Spleen (tissue), 11 donors: ENCODE data around the gene MIS12. TPM values are rescaled to one million over a fixed set of nuclear protein-coding genes. Genes with fewer than 3 reads are reported as not detected.

Source experiments
- DNase-seq: peaks from one replicate; pipeline ENCODE4 v3.0.0-alpha.2; 2020
- H3K27ac ChIP-seq, 8 donors: fragments of 200-600 bp; sonication (generic) in 7 of 8; 1 replicate in 4 of 8; 2 replicates in 4 of 8; pipeline versions ENCODE4 v1.5.0 to v1.8.0; 2016 to 2021; ENCODE audit warnings: inconsistent platforms in 4 of 8, mild to moderate bottlenecking in 4 of 8, moderate library complexity in 1 of 8
- H3K27me3 ChIP-seq, 7 donors: fragments of 200-600 bp; sonication (generic) in 6 of 7; replicated peaks in 1 of 7; 1 replicate in 4 of 7; 2 replicates in 3 of 7; pipeline versions ENCODE4 v1.5.0 to v1.8.0; 2016 to 2021; ENCODE audit warnings: inconsistent platforms in 3 of 7, mild to moderate bottlenecking in 1 of 7
- H3K36me3 ChIP-seq, 6 donors: fragments of 200-600 bp; sonication (generic) in 5 of 6; 1 replicate in 4 of 6; 2 replicates in 2 of 6; pipeline versions ENCODE4 v1.5.0 to v1.8.0; 2016 to 2021; ENCODE audit warnings: inconsistent platforms in 2 of 6
- H3K4me1 ChIP-seq, 6 donors: fragments of 200-600 bp; sonication (generic) in 5 of 6; 1 replicate in 3 of 6; 2 replicates in 3 of 6; pipeline versions ENCODE4 v1.5.0 to v1.8.0; 2016 to 2021; ENCODE audit warnings: inconsistent platforms in 3 of 6
- H3K4me3 ChIP-seq, 8 donors: fragments of 200-600 bp; sonication (generic) in 7 of 8; 1 replicate in 4 of 8; 2 replicates in 4 of 8; pipeline versions ENCODE4 v1.5.0 to v1.8.0; 2016 to 2021; ENCODE audit warnings: inconsistent platforms in 4 of 8, mild to moderate bottlenecking in 4 of 8, moderate library complexity in 2 of 8
- H3K9me3 ChIP-seq, 8 donors: fragments of 200-600 bp; sonication (generic) in 7 of 8; 1 replicate in 4 of 8; 2 replicates in 4 of 8; pipeline versions ENCODE4 v1.5.0 to v1.8.0; 2016 to 2021; ENCODE audit warnings: inconsistent platforms in 4 of 8
- POLR2A ChIP-seq, 3 donors: fragments of 450-650 bp; IDR thresholded peaks; one replicate each; pipeline ENCODE4 v1.5.1; 2017; ENCODE audit warnings: antibody characterized with exemption in 3 of 3, mild to moderate bottlenecking in 1 of 3
- POLR2AphosphoS5 ChIP-seq, 3 donors: sonication (generic); formaldehyde crosslinking; IDR thresholded peaks; one replicate each; pipeline ENCODE4 v1.5.1; 2017; ENCODE audit warnings: antibody characterized with exemption in 3 of 3
- WGBS, 5 donors: extraction: QIAGEN DNeasy Blood & Tissue Kit in 3 of 5; methylation state at CpG; one replicate each; pipeline versions ENCODE4 v1.1.5 to v1.1.7; 2013 to 2018; 5-methylcytosine and 5-hydroxymethylcytosine counted together
- intact Hi-C: fragments of 100-400 bp; cut with DNase I; formaldehyde crosslinking; loops from one replicate; pipeline ENCODE4 v1.15.0; 2023; ENCODE audit warnings: low total_unique reads
- polyA plus RNA-seq, 3 donors: library from polyadenylated mRNA; stranded (reverse); fragments of 200-250 nt; gene quantifications; one replicate each; pipeline ENCODE4 v1.2.1, GENCODE V29; 2013
- total RNA-seq, 7 donors: library from RNA; depleted of rRNA in 3 of 7; stranded (reverse); fragments of >200 nt in 3 of 7; fragmentation: NEBNext Ultra II Directional in 4 of 7; extraction: Animal tissue kit (Norgen Biotek cat#: 25700) in 4 of 7; gene quantifications; one replicate each; pipeline versions ENCODE4 v1.1.0 to v1.2.1, GENCODE V29; 2016 to 2021
- TF ChIP-seq, protein P1 (sequence below), 11 experiments: fragments of 200-600 bp in 7 of 11; fragments of 450-650 bp in 4 of 11; sonication (generic) in 4 of 11; IDR thresholded peaks in 8 of 11; conservative IDR thresholded peaks in 3 of 11; 1 replicate in 7 of 11; 2 replicates in 4 of 11; pipeline versions ENCODE4 v1.4.0 to v1.8.0; 2016 to 2021; ENCODE audit warnings: antibody characterized with exemption in 11 of 11, inconsistent platforms in 4 of 11, mild to moderate bottlenecking in 1 of 11
- donor health status: healthy with polysubstance abuse.
- donor health status: DM: no; HTN: no; CAD: no; lungs with moderate emphysema.
- donor health status: DM: no; HTN: no; CAD: no.
- donor health status: Bipolar disorder and iron deficiency.
- donor health status: healthy.
- donor health status: DM: no; HTN: no; CAD: no.
- donor health status: DM: yes; HTN: yes; CAD: no.

Gene MIS12
- total and polyA plus RNA-seq, 10 donors, result 15.5 to 46.3 (median 20.5) TPM

DNA sequence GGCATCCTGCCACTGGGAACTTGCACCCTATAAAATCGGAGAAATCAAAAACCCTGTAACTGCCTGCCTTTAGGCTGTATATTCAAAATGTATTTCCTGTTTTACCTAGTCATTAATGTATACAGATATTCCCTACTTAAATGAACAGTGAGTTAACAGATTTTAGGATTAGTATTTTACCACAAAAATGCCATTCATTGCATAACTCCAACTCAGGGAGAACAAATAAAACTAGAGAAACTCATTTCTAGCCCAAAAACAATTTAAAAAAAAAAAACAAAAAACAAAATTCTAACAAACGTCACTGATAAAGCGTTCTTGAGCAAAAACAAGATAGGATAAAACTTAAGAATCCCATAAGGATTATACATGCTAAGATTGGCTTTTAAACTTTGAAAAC lies 13.9 kb upstream of the MIS12 start:
- H3K4me1 ChIP-seq, result peaks cover 9 to 23% (median 17%) of the 10 kb centered on the region in 6 donors
- peaks cover 0 to 65% (median 47%) of the 10 kb centered on the region in 6 donors for H3K36me3 ChIP-seq
- no peak for DNase-seq
- no peaks in the 10 kb centered on the region for H3K9me3 ChIP-seq
- no peak overlapping the region for H3K4me3 ChIP-seq
- H3K27me3 ChIP-seq, result no peaks in the 10 kb centered on the region
- no peak for TF ChIP-seq POLR2AphosphoS5 (IDR thresholded peaks at IDR 0.05)
- TF ChIP-seq, protein P1, sequence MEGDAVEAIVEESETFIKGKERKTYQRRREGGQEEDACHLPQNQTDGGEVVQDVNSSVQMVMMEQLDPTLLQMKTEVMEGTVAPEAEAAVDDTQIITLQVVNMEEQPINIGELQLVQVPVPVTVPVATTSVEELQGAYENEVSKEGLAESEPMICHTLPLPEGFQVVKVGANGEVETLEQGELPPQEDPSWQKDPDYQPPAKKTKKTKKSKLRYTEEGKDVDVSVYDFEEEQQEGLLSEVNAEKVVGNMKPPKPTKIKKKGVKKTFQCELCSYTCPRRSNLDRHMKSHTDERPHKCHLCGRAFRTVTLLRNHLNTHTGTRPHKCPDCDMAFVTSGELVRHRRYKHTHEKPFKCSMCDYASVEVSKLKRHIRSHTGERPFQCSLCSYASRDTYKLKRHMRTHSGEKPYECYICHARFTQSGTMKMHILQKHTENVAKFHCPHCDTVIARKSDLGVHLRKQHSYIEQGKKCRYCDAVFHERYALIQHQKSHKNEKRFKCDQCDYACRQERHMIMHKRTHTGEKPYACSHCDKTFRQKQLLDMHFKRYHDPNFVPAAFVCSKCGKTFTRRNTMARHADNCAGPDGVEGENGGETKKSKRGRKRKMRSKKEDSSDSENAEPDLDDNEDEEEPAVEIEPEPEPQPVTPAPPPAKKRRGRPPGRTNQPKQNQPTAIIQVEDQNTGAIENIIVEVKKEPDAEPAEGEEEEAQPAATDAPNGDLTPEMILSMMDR (IDR thresholded peaks at IDR 0.05 in 8 of 11, conservative IDR thresholded peaks at IDR 0.05 in 3 of 11), result no peak
- no peak for TF ChIP-seq POLR2A (IDR thresholded peaks at IDR 0.05)
- WGBS, 5 donors, result 90 to 96% (median 93%) methylated on average over 3 of the region's 3 CpGs
- H3K27ac ChIP-seq, result no peak overlapping the region
- intact Hi-C loops, result no loop called here

DNA sequence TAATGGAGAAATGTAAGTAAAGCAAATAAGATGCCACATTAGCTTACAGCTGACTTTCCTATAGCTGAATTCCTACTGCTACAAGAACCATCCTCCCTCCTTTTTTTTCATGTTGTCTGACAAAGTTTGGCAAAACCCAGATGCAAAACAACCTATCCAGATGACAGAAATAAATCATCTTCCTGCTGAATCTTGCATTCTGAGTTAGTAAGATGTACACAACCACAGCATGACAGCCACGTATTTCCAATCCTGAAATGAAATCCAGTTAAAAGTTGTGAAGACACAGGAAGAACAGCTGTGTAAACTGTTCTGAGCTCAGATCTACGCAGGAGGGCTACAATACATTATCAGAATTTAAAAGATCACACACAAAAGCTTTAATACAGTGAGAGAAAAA lies 12.5 kb upstream of the MIS12 start:
- H3K36me3 ChIP-seq, result peaks cover 4 to 79% (median 61%) of the 10 kb centered on the region in 6 donors
- 91 to 99% (median 93%) methylated on average over 2 of the region's 2 CpGs for WGBS, 5 donors
- DNase-seq, result no peak
- no peak overlapping the region for H3K27ac ChIP-seq
- H3K27me3 ChIP-seq, result no peaks in the 10 kb centered on the region
- no peak overlapping the region for H3K4me3 ChIP-seq
- no peak for TF ChIP-seq POLR2AphosphoS5 (IDR thresholded peaks at IDR 0.05)
- TF ChIP-seq, protein P1 (IDR thresholded peaks at IDR 0.05 in 8 of 11, conservative IDR thresholded peaks at IDR 0.05 in 3 of 11), result no peak
- no peak for TF ChIP-seq POLR2A (IDR thresholded peaks at IDR 0.05)
- no peaks in the 10 kb centered on the region for H3K9me3 ChIP-seq
- peaks cover 4 to 25% (median 10%) of the 10 kb centered on the region in 6 donors for H3K4me1 ChIP-seq
- intact Hi-C loops, result no loop called here

DNA sequence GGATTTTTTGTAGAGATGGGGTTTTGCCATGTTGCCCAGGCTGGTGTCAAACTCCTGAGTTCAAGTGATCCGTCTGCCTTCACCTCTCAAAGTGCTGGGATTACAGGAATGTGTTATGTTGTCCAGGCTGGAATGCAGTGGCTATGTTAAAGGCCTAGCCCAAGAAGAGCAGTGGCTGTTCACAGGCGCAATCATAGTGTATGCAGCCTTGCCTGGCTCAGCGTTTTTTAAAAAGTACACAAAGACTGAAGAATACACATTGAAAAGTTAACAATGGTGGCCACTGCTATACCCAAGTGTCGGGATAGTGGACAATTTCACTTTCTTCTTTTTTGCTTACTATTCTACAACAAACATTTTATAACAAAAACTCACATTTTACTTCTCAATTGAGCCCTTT lies 7.4 kb upstream of the MIS12 start:
- intact Hi-C loops, result no loop called here
- no peaks in the 10 kb centered on the region for H3K9me3 ChIP-seq
- TF ChIP-seq POLR2AphosphoS5 (IDR thresholded peaks at IDR 0.05) (no peak), POLR2A (IDR thresholded peaks at IDR 0.05) (no peak)
- TF ChIP-seq, protein P1 (IDR thresholded peaks at IDR 0.05 in 8 of 11, conservative IDR thresholded peaks at IDR 0.05 in 3 of 11), result no peak
- peaks cover 0 to 49% (median 16%) of the 10 kb centered on the region in 6 donors for H3K4me1 ChIP-seq
- WGBS, 5 donors, result 91 to 100% (median 96%) methylated on average over 4 of the region's 4 CpGs
- no peak for DNase-seq
- H3K36me3 ChIP-seq, result peaks cover 4 to 100% (median 97%) of the 10 kb centered on the region in 6 donors
- H3K27me3 ChIP-seq, result no peaks in the 10 kb centered on the region
- no peak overlapping the region for H3K4me3 ChIP-seq
- no peak overlapping the region for H3K27ac ChIP-seq

DNA sequence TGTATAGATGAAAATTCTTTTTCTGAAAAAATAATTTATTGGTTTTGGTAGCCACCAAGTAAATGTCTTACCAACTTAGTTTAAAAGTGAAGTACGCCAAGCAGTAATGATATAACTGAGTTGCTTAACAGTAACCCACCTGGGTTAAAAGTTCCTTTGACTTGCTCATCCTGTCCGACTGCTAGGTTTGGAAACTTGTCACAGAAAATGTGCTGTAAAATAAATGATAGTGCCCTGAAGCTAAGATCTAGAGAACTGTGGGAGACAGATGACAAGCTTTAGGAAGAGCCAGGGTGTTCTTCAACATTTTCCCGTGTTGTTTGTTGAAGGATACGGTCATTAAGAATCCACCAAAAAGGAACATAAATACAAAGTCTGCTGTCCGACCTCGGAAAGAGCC lies 5.4 kb upstream of the MIS12 start:
- no peak for DNase-seq
- TF ChIP-seq, protein P1 (IDR thresholded peaks at IDR 0.05 in 8 of 11, conservative IDR thresholded peaks at IDR 0.05 in 3 of 11), result no peak
- TF ChIP-seq POLR2A (IDR thresholded peaks at IDR 0.05), result no peak
- Histone ChIP-seq H3K27me3 (no peaks in the 10 kb centered on the region), H3K36me3 (peaks cover 4 to 90% (median 85%) of the 10 kb centered on the region in 6 donors), H3K9me3 (no peaks in the 10 kb centered on the region), H3K4me1 (peaks cover 10 to 68% (median 34%) of the 10 kb centered on the region in 6 donors), H3K4me3 (no peak overlapping the region), H3K27ac (no peak overlapping the region)
- 84 to 94% (median 90%) methylated on average over 6 of the region's 6 CpGs for WGBS, 5 donors
- intact Hi-C loops, result no loop called here
